ENCODE data around the gene ZKSCAN1.
A peak's percentile ranks its signal among the peaks of the same experiment; 100 is the strongest.

The ZKSCAN1 gene

DNA sequence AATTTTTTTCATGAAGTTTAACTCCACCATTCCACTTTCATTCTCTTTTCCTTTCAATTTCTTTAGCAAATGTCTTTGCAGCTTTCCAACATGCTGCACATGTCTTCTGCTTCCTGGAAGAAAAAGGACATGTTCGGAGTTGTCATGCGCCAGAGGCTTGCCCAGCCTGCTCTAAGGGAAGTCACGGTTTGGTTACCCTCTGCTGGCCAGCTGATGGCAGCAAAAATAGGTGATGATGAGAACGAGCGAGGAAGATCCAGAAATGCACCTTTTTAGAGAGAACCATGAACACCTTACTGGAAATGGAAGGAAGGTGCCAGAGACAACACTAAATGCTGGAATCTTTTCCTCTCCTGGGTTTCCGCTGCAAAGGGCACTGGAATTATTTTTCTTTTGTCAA lies 29.3 kb downstream of the ZKSCAN1 start:
- no peak overlapping the region for H3K4me3 ChIP-seq (ENCODE audit: low read depth, low read length)
- peak; percentile 22 for DNase-seq (ENCODE audit: low read depth)
- TF ChIP-seq, protein P1, sequence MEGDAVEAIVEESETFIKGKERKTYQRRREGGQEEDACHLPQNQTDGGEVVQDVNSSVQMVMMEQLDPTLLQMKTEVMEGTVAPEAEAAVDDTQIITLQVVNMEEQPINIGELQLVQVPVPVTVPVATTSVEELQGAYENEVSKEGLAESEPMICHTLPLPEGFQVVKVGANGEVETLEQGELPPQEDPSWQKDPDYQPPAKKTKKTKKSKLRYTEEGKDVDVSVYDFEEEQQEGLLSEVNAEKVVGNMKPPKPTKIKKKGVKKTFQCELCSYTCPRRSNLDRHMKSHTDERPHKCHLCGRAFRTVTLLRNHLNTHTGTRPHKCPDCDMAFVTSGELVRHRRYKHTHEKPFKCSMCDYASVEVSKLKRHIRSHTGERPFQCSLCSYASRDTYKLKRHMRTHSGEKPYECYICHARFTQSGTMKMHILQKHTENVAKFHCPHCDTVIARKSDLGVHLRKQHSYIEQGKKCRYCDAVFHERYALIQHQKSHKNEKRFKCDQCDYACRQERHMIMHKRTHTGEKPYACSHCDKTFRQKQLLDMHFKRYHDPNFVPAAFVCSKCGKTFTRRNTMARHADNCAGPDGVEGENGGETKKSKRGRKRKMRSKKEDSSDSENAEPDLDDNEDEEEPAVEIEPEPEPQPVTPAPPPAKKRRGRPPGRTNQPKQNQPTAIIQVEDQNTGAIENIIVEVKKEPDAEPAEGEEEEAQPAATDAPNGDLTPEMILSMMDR (IDR thresholded peaks at IDR 0.05; ENCODE audit: low read depth, low read length, missing control alignments): peak; percentile 31

- TF ChIP-seq, protein P1 (IDR thresholded peaks at IDR 0.05; ENCODE audit: low read depth, low read length, missing control alignments): no peak
- no peak overlapping the region for H3K4me3 ChIP-seq (ENCODE audit: low read depth, low read length)
- no peak for DNase-seq (ENCODE audit: low read depth)
Measured at GRCh38 chr7:100048680-100049079, 33.3 kb downstream of the ZKSCAN1 start.

DNA sequence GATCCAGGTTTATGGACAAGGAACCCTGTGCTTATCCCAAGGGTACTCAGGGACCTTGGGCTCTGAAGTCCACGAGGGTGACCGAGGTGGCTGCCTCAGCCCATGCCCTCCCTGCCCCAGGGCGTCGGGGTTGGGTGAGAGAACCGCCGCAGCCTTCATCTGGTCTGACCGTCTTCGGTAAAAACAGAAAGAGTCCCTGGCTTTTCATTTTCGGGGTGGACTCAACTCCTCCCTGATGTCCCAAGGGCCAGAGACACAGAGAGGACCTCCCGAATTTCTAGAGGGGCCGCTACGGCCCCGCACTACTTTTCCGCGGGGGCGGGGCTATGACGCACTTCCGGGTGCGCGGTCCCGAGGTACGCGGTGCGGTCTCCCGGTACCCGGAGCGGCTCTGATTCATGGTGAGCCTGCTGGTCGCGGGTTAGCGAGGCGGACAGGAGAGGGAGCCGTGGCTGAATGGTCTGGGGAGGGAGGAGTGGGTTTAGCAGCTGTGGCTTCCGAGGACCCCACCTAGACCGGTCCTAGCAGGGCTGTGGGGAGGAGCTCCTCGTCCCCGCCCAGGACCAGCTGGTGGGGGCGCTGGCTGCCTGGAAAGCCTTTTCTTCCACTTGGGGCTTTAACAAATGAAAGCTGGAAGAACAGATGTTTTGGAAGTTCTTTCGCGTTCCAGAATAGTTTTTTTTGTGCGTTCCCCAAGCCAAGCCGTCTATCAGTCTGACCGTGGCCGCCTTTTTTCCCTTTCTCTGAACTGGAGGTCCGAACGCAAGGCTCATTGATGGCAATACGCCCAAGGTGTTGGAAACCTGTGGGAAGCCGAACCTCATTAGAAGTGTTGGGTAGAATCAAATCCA lies 34.3 kb downstream of the ZKSCAN1 start, which contains the start of gene ZSCAN21:
Gene ZSCAN21, plus strand, starts transcription at position 334 of the 851 bp plus-strand sequence. CDS start 7,233 bp downstream, outside the sequence.
- TF ChIP-seq, protein P1 (IDR thresholded peaks at IDR 0.05; ENCODE audit: low read depth, low read length, missing control alignments): no peak
- DNase-seq (ENCODE audit: low read depth): peak; percentile 21
- peak within 1 kb of the TSS; percentile 65 for H3K4me3 ChIP-seq (ENCODE audit: low read depth, low read length)

- DNase-seq (ENCODE audit: low read depth): no peak
- TF ChIP-seq, protein P1 (IDR thresholded peaks at IDR 0.05; ENCODE audit: low read depth, low read length, missing control alignments): no peak
- no peak overlapping the region for H3K4me3 ChIP-seq (ENCODE audit: low read depth, low read length)
Measured at GRCh38 chr7:100051611-100052010, 36.2 kb downstream of the ZKSCAN1 start.

DNA sequence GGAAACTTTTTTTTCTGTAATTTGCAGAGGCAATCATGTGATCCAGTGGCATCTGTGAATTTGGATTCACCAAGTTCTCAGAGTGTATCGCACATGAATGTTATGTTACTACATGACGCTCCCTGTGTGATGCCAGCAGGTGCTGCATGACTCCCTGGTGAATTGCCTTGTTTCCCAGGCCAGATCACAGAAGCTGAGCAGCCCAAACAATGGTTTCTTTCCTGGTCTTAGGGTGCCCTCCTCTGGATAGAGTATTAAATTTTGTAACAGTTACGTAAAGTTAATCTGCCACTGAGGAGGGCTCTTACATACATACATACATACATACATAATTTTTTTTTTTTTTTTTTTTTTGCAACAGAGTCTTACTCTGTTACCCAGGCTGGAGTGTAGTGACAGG lies 37.8 kb downstream of the ZKSCAN1 start:
- no peak overlapping the region for H3K4me3 ChIP-seq (ENCODE audit: low read depth, low read length)
- peak; percentile 10 for DNase-seq (ENCODE audit: low read depth)
- TF ChIP-seq, protein P1 (IDR thresholded peaks at IDR 0.05; ENCODE audit: low read depth, low read length, missing control alignments): no peak

- no peak for DNase-seq (ENCODE audit: low read depth)
- TF ChIP-seq, protein P1 (IDR thresholded peaks at IDR 0.05; ENCODE audit: low read depth, low read length, missing control alignments): no peak
- H3K4me3 ChIP-seq (ENCODE audit: low read depth, low read length): no peak overlapping the region
Measured at GRCh38 chr7:100057006-100057405, 41.6 kb downstream of the ZKSCAN1 start.
